ENCODE results near the gene CHCHD6. TPM values are rescaled to one million over a fixed set of nuclear protein-coding genes. Genes with fewer than 3 reads are reported as not detected.

CHCHD6 gene
- total RNA-seq, 1 experiment from 2014 or later = 40.9 TPM

DNA sequence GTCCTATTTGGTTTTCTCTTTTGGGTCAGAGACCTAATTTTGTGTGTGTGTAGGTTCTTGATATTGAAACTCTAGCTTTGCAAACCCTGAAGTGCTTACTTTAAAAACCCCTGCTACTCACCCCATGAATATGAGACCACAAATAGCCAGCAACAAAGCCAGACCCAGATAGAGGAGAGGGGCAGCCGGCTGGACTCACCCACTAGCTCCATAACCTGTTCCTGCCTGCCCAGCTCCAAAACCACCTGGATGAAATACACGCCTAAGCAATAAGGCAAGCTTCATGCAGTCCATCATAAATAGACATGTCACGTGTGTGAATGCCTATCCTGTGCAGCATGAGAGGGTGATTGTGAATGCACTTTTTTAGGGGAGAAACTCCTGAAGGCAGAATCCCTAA is 45.5 kb upstream of the CHCHD6 start:
- DNase-seq (ENCODE audit: low spot score) = no peak
- TF ChIP-seq ZNF232 (CRISPR knock-in tag; IDR thresholded peaks at IDR 0.05) (no peak), RORB (CRISPR knock-in tag; IDR thresholded peaks at IDR 0.05) (no peak), SMAD4 (CRISPR knock-in tag; IDR thresholded peaks at IDR 0.05) (no peak), GABPB1 (CRISPR knock-in tag; IDR thresholded peaks at IDR 0.05) (no peak), JAZF1 (CRISPR knock-in tag; IDR thresholded peaks at IDR 0.05) (no peak), MYBL2 (CRISPR knock-in tag; IDR thresholded peaks at IDR 0.05) (no peak), CBFB (CRISPR knock-in tag; IDR thresholded peaks at IDR 0.05; ENCODE audit: low read depth) (no peak), CREB1 (CRISPR knock-in tag; IDR thresholded peaks at IDR 0.05) (no peak), JUN (CRISPR knock-in tag; IDR thresholded peaks at IDR 0.05) (no peak), SMAD3 (CRISPR knock-in tag; IDR thresholded peaks at IDR 0.05; ENCODE audit: borderline replicate concordance) (no peak), SOX15 (CRISPR knock-in tag; IDR thresholded peaks at IDR 0.05) (no peak)
- TF ChIP-seq, protein P1, sequence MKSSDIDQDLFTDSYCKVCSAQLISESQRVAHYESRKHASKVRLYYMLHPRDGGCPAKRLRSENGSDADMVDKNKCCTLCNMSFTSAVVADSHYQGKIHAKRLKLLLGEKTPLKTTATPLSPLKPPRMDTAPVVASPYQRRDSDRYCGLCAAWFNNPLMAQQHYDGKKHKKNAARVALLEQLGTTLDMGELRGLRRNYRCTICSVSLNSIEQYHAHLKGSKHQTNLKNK (CRISPR knock-in tag; IDR thresholded peaks at IDR 0.05) = no peak
- TF ChIP-seq, protein P2, sequence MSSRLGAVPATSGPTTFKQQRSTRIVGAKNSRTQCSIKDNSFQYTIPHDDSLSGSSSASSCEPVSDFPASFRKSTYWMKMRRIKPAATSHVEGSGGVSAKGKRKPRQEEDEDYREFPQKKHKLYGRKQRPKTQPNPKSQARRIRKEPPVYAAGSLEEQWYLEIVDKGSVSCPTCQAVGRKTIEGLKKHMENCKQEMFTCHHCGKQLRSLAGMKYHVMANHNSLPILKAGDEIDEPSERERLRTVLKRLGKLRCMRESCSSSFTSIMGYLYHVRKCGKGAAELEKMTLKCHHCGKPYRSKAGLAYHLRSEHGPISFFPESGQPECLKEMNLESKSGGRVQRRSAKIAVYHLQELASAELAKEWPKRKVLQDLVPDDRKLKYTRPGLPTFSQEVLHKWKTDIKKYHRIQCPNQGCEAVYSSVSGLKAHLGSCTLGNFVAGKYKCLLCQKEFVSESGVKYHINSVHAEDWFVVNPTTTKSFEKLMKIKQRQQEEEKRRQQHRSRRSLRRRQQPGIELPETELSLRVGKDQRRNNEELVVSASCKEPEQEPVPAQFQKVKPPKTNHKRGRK (CRISPR knock-in tag; IDR thresholded peaks at IDR 0.05; ENCODE audit: borderline replicate concordance) = no peak
- TF ChIP-seq, protein P3, sequence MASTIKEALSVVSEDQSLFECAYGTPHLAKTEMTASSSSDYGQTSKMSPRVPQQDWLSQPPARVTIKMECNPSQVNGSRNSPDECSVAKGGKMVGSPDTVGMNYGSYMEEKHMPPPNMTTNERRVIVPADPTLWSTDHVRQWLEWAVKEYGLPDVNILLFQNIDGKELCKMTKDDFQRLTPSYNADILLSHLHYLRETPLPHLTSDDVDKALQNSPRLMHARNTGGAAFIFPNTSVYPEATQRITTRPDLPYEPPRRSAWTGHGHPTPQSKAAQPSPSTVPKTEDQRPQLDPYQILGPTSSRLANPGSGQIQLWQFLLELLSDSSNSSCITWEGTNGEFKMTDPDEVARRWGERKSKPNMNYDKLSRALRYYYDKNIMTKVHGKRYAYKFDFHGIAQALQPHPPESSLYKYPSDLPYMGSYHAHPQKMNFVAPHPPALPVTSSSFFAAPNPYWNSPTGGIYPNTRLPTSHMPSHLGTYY (CRISPR knock-in tag; IDR thresholded peaks at IDR 0.05) = no peak
- TF ChIP-seq, protein P4, sequence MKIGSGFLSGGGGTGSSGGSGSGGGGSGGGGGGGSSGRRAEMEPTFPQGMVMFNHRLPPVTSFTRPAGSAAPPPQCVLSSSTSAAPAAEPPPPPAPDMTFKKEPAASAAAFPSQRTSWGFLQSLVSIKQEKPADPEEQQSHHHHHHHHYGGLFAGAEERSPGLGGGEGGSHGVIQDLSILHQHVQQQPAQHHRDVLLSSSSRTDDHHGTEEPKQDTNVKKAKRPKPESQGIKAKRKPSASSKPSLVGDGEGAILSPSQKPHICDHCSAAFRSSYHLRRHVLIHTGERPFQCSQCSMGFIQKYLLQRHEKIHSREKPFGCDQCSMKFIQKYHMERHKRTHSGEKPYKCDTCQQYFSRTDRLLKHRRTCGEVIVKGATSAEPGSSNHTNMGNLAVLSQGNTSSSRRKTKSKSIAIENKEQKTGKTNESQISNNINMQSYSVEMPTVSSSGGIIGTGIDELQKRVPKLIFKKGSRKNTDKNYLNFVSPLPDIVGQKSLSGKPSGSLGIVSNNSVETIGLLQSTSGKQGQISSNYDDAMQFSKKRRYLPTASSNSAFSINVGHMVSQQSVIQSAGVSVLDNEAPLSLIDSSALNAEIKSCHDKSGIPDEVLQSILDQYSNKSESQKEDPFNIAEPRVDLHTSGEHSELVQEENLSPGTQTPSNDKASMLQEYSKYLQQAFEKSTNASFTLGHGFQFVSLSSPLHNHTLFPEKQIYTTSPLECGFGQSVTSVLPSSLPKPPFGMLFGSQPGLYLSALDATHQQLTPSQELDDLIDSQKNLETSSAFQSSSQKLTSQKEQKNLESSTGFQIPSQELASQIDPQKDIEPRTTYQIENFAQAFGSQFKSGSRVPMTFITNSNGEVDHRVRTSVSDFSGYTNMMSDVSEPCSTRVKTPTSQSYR (CRISPR knock-in tag; IDR thresholded peaks at IDR 0.05) = no peak
- Mint-ChIP-seq H3K36me3 (no peaks in the 10 kb centered on the region), H3K4me1 (0 out of 2 replicates have a peak, but pooled peaks cover 2% of the 10 kb centered on the region), H3K27ac (no peak overlapping the region), H3K4me3 (no peak overlapping the region), H3K9me3 (peaks cover 8% of the 10 kb centered on the region), H3K27me3 (ENCODE audit: low read depth) (peaks cover 31% of the 10 kb centered on the region)
- CTCF ChIA-PET = no interaction called here
- POLR2A ChIA-PET = no interaction called here
- no peak for ATAC-seq

DNA sequence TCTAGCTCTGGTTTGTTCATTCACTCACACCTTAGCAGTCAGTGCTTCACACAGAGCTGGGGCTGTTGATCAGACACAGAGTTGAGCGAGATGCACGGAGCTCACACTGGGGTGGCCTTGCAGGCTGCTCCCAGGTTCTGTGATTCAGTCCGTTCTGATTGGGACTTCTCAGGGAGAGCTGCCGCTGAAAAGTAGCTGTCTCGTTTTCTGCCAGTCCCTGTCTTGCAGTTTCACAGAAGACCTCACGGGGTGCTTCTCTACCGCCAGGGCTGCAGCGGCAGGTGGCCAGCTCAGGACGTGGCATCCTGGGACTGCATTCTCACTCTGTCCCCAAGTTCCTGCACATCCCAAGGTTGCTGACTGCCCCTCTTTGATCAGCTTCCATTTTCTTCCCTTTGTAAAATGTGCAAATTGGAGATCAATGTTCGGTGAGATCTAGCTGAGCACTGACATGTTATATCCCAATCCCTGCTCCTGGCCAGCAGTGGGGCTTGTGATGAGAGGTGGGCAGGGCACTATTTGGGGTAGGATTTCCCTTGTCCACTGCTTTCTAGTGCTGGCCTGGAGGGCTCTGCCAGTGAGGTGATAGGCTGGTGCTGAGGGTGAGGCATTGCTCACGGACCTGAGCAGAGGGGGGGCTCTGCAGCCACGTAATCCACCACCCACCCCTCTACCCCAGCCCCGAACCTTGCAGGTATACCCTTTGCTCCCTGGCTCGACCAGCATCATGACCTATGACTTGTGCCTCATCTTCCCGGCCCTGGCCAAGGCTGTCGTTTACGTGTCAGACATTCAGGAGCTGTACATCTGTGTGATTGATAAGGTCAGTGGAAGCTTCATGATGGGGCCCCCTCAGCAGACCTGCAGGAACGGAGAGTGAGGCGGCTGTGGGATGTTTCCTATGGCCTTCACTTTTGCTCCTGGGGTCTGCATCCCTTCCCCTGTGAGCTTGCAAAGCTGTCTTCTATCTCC is 43.8 kb upstream of the CHCHD6 start:
- TF ChIP-seq SMAD3 (CRISPR knock-in tag; IDR thresholded peaks at IDR 0.05; ENCODE audit: borderline replicate concordance) (no peak), ETV6 (CRISPR knock-in tag; IDR thresholded peaks at IDR 0.05) (no peak), RORB (CRISPR knock-in tag; IDR thresholded peaks at IDR 0.05) (no peak), GABPB1 (CRISPR knock-in tag; IDR thresholded peaks at IDR 0.05) (no peak), CREM (CRISPR knock-in tag; IDR thresholded peaks at IDR 0.05) (no peak), JAZF1 (CRISPR knock-in tag; IDR thresholded peaks at IDR 0.05) (no peak), ZNF219 (CRISPR knock-in tag; IDR thresholded peaks at IDR 0.05; ENCODE audit: borderline replicate concordance) (no peak)
- TF ChIP-seq, protein P5, sequence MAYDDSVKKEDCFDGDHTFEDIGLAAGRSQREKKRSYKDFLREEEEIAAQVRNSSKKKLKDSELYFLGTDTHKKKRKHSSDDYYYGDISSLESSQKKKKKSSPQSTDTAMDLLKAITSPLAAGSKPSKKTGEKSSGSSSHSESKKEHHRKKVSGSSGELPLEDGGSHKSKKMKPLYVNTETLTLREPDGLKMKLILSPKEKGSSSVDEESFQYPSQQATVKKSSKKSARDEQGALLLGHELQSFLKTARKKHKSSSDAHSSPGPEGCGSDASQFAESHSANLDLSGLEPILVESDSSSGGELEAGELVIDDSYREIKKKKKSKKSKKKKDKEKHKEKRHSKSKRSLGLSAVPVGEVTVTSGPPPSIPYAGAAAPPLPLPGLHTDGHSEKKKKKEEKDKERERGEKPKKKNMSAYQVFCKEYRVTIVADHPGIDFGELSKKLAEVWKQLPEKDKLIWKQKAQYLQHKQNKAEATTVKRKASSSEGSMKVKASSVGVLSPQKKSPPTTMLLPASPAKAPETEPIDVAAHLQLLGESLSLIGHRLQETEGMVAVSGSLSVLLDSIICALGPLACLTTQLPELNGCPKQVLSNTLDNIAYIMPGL (CRISPR knock-in tag; IDR thresholded peaks at IDR 0.05) = no peak
- TF ChIP-seq, protein P6, sequence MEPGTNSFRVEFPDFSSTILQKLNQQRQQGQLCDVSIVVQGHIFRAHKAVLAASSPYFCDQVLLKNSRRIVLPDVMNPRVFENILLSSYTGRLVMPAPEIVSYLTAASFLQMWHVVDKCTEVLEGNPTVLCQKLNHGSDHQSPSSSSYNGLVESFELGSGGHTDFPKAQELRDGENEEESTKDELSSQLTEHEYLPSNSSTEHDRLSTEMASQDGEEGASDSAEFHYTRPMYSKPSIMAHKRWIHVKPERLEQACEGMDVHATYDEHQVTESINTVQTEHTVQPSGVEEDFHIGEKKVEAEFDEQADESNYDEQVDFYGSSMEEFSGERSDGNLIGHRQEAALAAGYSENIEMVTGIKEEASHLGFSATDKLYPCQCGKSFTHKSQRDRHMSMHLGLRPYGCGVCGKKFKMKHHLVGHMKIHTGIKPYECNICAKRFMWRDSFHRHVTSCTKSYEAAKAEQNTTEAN (CRISPR knock-in tag; IDR thresholded peaks at IDR 0.05) = no peak
- no peak overlapping the region for H3K27ac Mint-ChIP-seq
- ChIA-PET CTCF (interaction anchor here (0.6 to 1.7 kb wide), 16 partner anchors 9 to 888 kb away, joined by 3 to 13 read pairs (median 4); partner anchors contain the start of gene CHST13), POLR2A (interaction anchor here (1.1 kb wide), 1 partner anchor 20 kb away, joined by 3 read pairs; no protein-coding TSS in a partner anchor)
- peak; percentile 61 for ATAC-seq
- peaks cover 8% of the 10 kb centered on the region for H3K9me3 Mint-ChIP-seq
- no peaks in the 10 kb centered on the region for H3K4me1 Mint-ChIP-seq
- H3K4me3 Mint-ChIP-seq = no peak overlapping the region
- peaks cover 22% of the 10 kb centered on the region for H3K27me3 Mint-ChIP-seq (ENCODE audit: low read depth)
- peak; percentile 41 for DNase-seq (ENCODE audit: low spot score)
- H3K36me3 Mint-ChIP-seq = no peaks in the 10 kb centered on the region

All from WTC11 (cell line).